ENCODE results near the gene CACNA1C. TPM values are rescaled to one million over a fixed set of nuclear protein-coding genes. Genes with fewer than 3 reads are reported as not detected.

CACNA1C gene
- total RNA-seq, 1 experiment from 2014 or later, result 3.7 TPM

DNA sequence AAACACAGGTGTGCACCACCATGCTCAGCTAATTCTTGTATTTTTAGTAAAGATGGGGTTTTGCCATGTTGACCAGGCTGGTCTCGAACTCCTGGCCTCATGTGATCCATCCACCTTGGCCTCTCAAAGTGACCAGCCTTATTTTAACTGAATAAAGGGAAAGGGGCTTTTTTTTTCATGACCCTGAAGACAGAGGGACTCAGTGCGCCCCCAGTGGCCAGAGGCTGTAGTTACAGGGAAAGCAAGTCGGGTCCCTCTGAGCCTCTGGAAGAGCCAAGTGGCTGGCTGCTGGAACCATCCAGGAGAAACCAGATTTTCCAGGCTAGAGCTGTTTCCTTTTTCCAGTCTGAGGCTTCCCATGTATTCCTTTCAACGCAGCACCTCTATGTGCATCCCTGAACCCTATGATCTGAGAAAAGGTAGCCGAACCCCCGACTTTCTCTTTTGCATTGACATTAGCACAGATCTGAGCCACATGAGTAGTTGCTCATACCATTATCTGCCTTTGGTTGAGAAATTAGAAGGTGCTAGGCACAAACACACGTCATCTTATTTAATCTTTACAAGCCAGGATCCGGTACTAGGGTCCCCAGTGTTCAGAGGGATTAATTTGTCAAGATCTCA lies 342.7 kb downstream of the CACNA1C start:
- intact Hi-C loops (cut with micrococcal nuclease; ENCODE audit: unreplicated experiment), result no loop called here
- Histone ChIP-seq H3K27ac (ENCODE audit: low read depth, low read length, poor library complexity, severe bottlenecking) (no peak overlapping the region), H3K4me3 (ENCODE audit: low read depth, low read length, poor library complexity, severe bottlenecking) (no peak overlapping the region), H3K4me1 (ENCODE audit: insufficient read depth, low read length, poor library complexity, severe bottlenecking) (no peaks in the 10 kb centered on the region), H3K36me3 (ENCODE audit: insufficient read depth, low read length, poor library complexity, severe bottlenecking) (no peaks in the 10 kb centered on the region), H3K27me3 (replicated peaks; ENCODE audit: insufficient read depth, low read depth, low read length, poor library complexity) (no peaks in the 10 kb centered on the region), H3K9me3 (ENCODE audit: low read depth, low read length, poor library complexity, severe bottlenecking) (no peaks in the 10 kb centered on the region)
- ChIA-PET POLR2A (ENCODE audit: low non-redundant PET) (no interaction called here), CTCF (interaction anchor here (1.0 kb wide), 1 partner anchor 10 kb away, joined by 4 read pairs; no protein-coding TSS in a partner anchor)
- BruUV-seq (replicated peaks), result no TSS peak
- peak; percentile 70 for DNase-seq (ENCODE audit: low spot score)
- TF ChIP-seq, protein P1, sequence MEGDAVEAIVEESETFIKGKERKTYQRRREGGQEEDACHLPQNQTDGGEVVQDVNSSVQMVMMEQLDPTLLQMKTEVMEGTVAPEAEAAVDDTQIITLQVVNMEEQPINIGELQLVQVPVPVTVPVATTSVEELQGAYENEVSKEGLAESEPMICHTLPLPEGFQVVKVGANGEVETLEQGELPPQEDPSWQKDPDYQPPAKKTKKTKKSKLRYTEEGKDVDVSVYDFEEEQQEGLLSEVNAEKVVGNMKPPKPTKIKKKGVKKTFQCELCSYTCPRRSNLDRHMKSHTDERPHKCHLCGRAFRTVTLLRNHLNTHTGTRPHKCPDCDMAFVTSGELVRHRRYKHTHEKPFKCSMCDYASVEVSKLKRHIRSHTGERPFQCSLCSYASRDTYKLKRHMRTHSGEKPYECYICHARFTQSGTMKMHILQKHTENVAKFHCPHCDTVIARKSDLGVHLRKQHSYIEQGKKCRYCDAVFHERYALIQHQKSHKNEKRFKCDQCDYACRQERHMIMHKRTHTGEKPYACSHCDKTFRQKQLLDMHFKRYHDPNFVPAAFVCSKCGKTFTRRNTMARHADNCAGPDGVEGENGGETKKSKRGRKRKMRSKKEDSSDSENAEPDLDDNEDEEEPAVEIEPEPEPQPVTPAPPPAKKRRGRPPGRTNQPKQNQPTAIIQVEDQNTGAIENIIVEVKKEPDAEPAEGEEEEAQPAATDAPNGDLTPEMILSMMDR (conservative IDR thresholded peaks at IDR 0.05; ENCODE audit: low read depth, low read length), result peak; percentile 92
- no peak for TF ChIP-seq EZH2 (IDR thresholded peaks at IDR 0.05; ENCODE audit: borderline replicate concordance, low read depth, low read length, poor library complexity, severe bottlenecking)

DNA sequence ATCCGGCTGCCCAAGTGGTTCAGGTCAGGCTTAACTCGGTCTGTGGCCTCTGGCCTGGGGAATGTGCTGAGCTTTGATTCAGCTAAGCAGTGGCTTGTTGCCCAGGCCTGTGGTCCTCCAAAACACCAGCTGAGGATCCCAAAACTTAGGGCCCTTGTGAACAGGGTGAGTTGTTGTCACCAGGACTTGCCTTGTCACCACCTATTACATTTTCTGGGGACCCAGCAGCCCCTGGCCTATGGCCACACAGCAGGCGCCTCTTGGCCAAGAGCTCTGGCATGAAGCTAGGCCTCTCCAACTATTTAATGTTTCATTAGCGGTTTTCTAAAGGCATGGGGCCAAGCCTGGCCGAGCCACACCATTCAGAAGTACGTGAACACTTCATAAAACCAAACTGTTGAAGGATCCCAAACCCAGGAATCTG lies 343.7 kb downstream of the CACNA1C start:
- no TSS peak for BruUV-seq (replicated peaks)
- no peaks in the 10 kb centered on the region for H3K9me3 ChIP-seq (ENCODE audit: low read depth, low read length, poor library complexity, severe bottlenecking)
- no peak overlapping the region for H3K4me3 ChIP-seq (ENCODE audit: low read depth, low read length, poor library complexity, severe bottlenecking)
- no peaks in the 10 kb centered on the region for H3K36me3 ChIP-seq (ENCODE audit: insufficient read depth, low read length, poor library complexity, severe bottlenecking)
- TF ChIP-seq, protein P1 (conservative IDR thresholded peaks at IDR 0.05; ENCODE audit: low read depth, low read length), result no peak
- no peak for TF ChIP-seq EZH2 (IDR thresholded peaks at IDR 0.05; ENCODE audit: borderline replicate concordance, low read depth, low read length, poor library complexity, severe bottlenecking)
- ChIA-PET POLR2A (ENCODE audit: low non-redundant PET) (no interaction called here), CTCF (no interaction called here)
- no peak for DNase-seq (ENCODE audit: low spot score)
- H3K27ac ChIP-seq (ENCODE audit: low read depth, low read length, poor library complexity, severe bottlenecking), result no peak overlapping the region
- no peaks in the 10 kb centered on the region for H3K27me3 ChIP-seq (replicated peaks; ENCODE audit: insufficient read depth, low read depth, low read length, poor library complexity)
- H3K4me1 ChIP-seq (ENCODE audit: insufficient read depth, low read length, poor library complexity, severe bottlenecking), result no peaks in the 10 kb centered on the region
- intact Hi-C loops (cut with micrococcal nuclease; ENCODE audit: unreplicated experiment), result no loop called here

DNA sequence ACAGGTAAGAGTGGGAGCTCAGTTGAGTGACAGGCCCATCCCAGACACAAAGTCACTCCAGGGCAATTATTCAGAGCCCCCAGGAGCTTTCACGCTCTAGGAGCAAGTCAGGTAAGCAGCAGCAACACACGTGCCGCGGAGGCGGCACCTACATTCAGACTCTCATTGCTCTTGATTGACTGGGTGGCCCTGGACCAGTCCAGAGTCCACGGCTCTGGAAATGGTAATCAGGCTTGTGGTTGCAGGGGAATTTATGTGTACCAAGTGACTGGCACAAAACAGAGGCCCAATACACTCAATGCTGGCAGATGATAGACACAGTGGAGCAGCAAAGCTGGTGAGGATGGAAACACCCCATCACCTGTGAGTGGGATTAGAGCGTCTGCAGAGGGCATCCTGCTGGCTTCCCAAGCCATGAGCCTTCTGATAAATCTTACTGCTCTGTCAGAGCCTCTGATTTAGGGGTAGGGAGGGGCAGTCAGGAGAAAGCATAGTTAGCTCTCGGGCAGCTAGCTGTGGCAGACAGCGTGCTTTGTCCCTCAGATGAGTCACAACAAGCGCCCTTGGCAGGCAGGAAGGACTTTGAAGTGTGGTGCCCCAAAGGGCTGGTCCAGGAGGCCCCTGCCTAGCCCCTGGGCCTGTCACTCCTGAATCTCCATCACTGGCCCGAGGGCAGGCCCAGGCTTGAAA lies 344.7 kb downstream of the CACNA1C start:
- Histone ChIP-seq H3K4me3 (ENCODE audit: low read depth, low read length, poor library complexity, severe bottlenecking) (no peak overlapping the region), H3K27me3 (replicated peaks; ENCODE audit: insufficient read depth, low read depth, low read length, poor library complexity) (no peaks in the 10 kb centered on the region), H3K9me3 (ENCODE audit: low read depth, low read length, poor library complexity, severe bottlenecking) (no peaks in the 10 kb centered on the region), H3K4me1 (ENCODE audit: insufficient read depth, low read length, poor library complexity, severe bottlenecking) (no peaks in the 10 kb centered on the region), H3K36me3 (ENCODE audit: insufficient read depth, low read length, poor library complexity, severe bottlenecking) (no peaks in the 10 kb centered on the region), H3K27ac (ENCODE audit: low read depth, low read length, poor library complexity, severe bottlenecking) (no peak overlapping the region)
- DNase-seq (ENCODE audit: low spot score), result no peak
- intact Hi-C loops (cut with micrococcal nuclease; ENCODE audit: unreplicated experiment), result no loop called here
- no TSS peak for BruUV-seq (replicated peaks)
- ChIA-PET POLR2A (ENCODE audit: low non-redundant PET) (no interaction called here), CTCF (no interaction called here)
- TF ChIP-seq, protein P1 (conservative IDR thresholded peaks at IDR 0.05; ENCODE audit: low read depth, low read length), result no peak
- TF ChIP-seq EZH2 (IDR thresholded peaks at IDR 0.05; ENCODE audit: borderline replicate concordance, low read depth, low read length, poor library complexity, severe bottlenecking), result no peak

All from A673 (cell line).